H9 (cell line): ENCODE measurements around the gene NR3C2. TPM values are rescaled to one million over a fixed set of nuclear protein-coding genes. Genes with fewer than 3 reads are reported as not detected.

ENCODE experiments used
- DNase-seq: peaks from one replicate; pipeline ENCODE4 v3.0.0-alpha.2; 2017
- H2AFZ ChIP-seq: one replicate; pipeline ENCODE4 v1.6.1; 2013; ENCODE audit warnings: mild to moderate bottlenecking, low read length, control low read depth, moderate library complexity
- H2AK5ac ChIP-seq: 2 replicates; pipeline ENCODE4 v1.6.1; 2013; ENCODE audit warnings: low read length, control low read depth, mixed read lengths; ENCODE audit not compliant: insufficient read length
- H2BK120ac ChIP-seq: one replicate; pipeline ENCODE4 v1.6.1; 2013; ENCODE audit warnings: low read depth, mild to moderate bottlenecking, low read length, control low read depth, inconsistent platforms; ENCODE audit not compliant: poor library complexity, severe bottlenecking
- H2BK12ac ChIP-seq: 2 replicates; pipeline ENCODE4 v1.6.1; 2013; ENCODE audit warnings: low read length, control low read depth, mixed read lengths, low read depth; ENCODE audit not compliant: insufficient read length
- H2BK15ac ChIP-seq: 2 replicates; pipeline ENCODE4 v1.6.1; 2013; ENCODE audit warnings: low read depth, low read length, control low read depth
- H2BK20ac ChIP-seq: one replicate; pipeline ENCODE4 v1.6.1; 2013; ENCODE audit warnings: low read depth, mild to moderate bottlenecking, low read length, control low read depth, inconsistent platforms; ENCODE audit not compliant: poor library complexity, severe bottlenecking
- H2BK5ac ChIP-seq: 2 replicates; pipeline ENCODE4 v1.6.1; 2013; ENCODE audit warnings: low read length, control low read depth, mixed read lengths; ENCODE audit not compliant: insufficient read length
- H3K14ac ChIP-seq: 2 replicates; pipeline ENCODE4 v1.6.1; 2013; ENCODE audit warnings: low read length, control low read depth; ENCODE audit not compliant: insufficient read depth
- H3K18ac ChIP-seq: 2 replicates; pipeline ENCODE4 v1.6.1; 2013; ENCODE audit warnings: low read depth, mild to moderate bottlenecking, mixed read lengths, low read length, control low read depth; ENCODE audit not compliant: insufficient read length
- H3K23ac ChIP-seq: 2 replicates; pipeline ENCODE4 v1.6.1; 2013; ENCODE audit warnings: low read length, control low read depth, mixed read lengths, low read depth; ENCODE audit not compliant: insufficient read length
- H3K23me2 ChIP-seq: 2 replicates; pipeline ENCODE4 v1.6.1; 2013; ENCODE audit warnings: low read depth, mild to moderate bottlenecking, mixed read lengths, low read length, control low read depth; ENCODE audit not compliant: insufficient read length, poor library complexity, severe bottlenecking
- H3K27ac ChIP-seq: 2 replicates; pipeline ENCODE4 v1.5.1; 2013; ENCODE audit warnings: low read length, control low read depth, mixed read lengths, low read depth; ENCODE audit not compliant: insufficient read length
- H3K27me3 ChIP-seq: 2 replicates; pipeline ENCODE4 v1.6.1; 2013; ENCODE audit warnings: low read length, control low read depth, inconsistent platforms; ENCODE audit not compliant: insufficient read depth
- H3K4ac ChIP-seq: 2 replicates; pipeline ENCODE4 v1.6.1; 2013; ENCODE audit warnings: low read depth, mild to moderate bottlenecking, control low read depth, inconsistent platforms, low read length, moderate library complexity
- H3K4me1 ChIP-seq: 2 replicates; pipeline ENCODE4 v1.6.1; 2013; ENCODE audit warnings: low read length, control low read depth, inconsistent platforms; ENCODE audit not compliant: insufficient read depth
- H3K4me2 ChIP-seq: 2 replicates; pipeline ENCODE4 v1.6.1; 2013; ENCODE audit warnings: low read length, control low read depth, mixed read lengths; ENCODE audit not compliant: insufficient read length, insufficient read depth
- H3K56ac ChIP-seq: 2 replicates; pipeline ENCODE4 v1.6.1; 2013; ENCODE audit warnings: low read depth, mild to moderate bottlenecking, mixed read lengths, low read length, control low read depth; ENCODE audit not compliant: insufficient read length
- H3K79me1 ChIP-seq: 2 replicates; pipeline ENCODE4 v1.6.1; 2013; ENCODE audit warnings: low read depth, mild to moderate bottlenecking, moderate library complexity, low read length, control low read depth, inconsistent platforms; ENCODE audit not compliant: insufficient read depth, poor library complexity, severe bottlenecking
- H3K79me2 ChIP-seq: 2 replicates; pipeline ENCODE4 v1.6.1; 2013; ENCODE audit warnings: low read length, control low read depth, inconsistent platforms; ENCODE audit not compliant: insufficient read depth
- H3K9ac ChIP-seq: 2 replicates; pipeline ENCODE4 v1.6.1; 2013; ENCODE audit warnings: low read length, control low read depth, mixed read lengths; ENCODE audit not compliant: insufficient read length; ENCODE audit errors: extremely low read depth
- H3K9me3 ChIP-seq: one replicate; pipeline ENCODE4 v1.6.1; 2013; ENCODE audit warnings: low read depth, low read length, inconsistent platforms; ENCODE audit not compliant: control insufficient read depth
- H3T11ph ChIP-seq: one replicate; pipeline ENCODE4 v1.6.1; 2013; ENCODE audit warnings: mild to moderate bottlenecking, low read length, control low read depth, inconsistent platforms
- H4K20me1 ChIP-seq: one replicate; pipeline ENCODE4 v1.6.1; 2013; ENCODE audit not compliant: control insufficient read depth, insufficient read length, insufficient read depth
- H4K5ac ChIP-seq: 2 replicates; pipeline ENCODE4 v1.6.1; 2013; ENCODE audit warnings: low read depth, mild to moderate bottlenecking, mixed read lengths, low read length, control low read depth; ENCODE audit not compliant: insufficient read length
- H4K8ac ChIP-seq: replicated peaks from 2 replicates; pipeline ENCODE4 v1.6.1; 2013; ENCODE audit warnings: low read length, control low read depth, mixed read lengths, low read depth; ENCODE audit not compliant: insufficient read length
- H4K91ac ChIP-seq: 2 replicates; pipeline ENCODE4 v1.6.1; 2013; ENCODE audit warnings: low read depth, mild to moderate bottlenecking, moderate library complexity, mixed read lengths, low read length, control low read depth; ENCODE audit not compliant: insufficient read length
- H3K27ac Mint-ChIP-seq, 3 experiments: 2 replicates in 2 of 3; 3 replicates in 1 of 3; pipeline ENCODE4 v1.8.0; 2020 to 2021; ENCODE audit warnings: mixed read lengths in 3 of 3, mild to moderate bottlenecking in 1 of 3, moderate library complexity in 1 of 3
- H3K27me3 Mint-ChIP-seq: 2 replicates; pipeline ENCODE4 v1.8.0; 2021; ENCODE audit warnings: low read depth, mild to moderate bottlenecking, moderate library complexity, mixed read lengths
- H3K36me3 Mint-ChIP-seq, 3 experiments: 2 replicates in 2 of 3; 3 replicates in 1 of 3; pipeline ENCODE4 v1.8.0; 2020 to 2021; ENCODE audit warnings: low read depth in 3 of 3, mixed read lengths in 3 of 3; ENCODE audit not compliant: insufficient read depth in 1 of 3
- H3K4me1 Mint-ChIP-seq, 2 experiments: 2 replicates each; pipeline ENCODE4 v1.8.0; 2020; ENCODE audit warnings: mixed read lengths in 2 of 2
- H3K4me3 Mint-ChIP-seq, 2 experiments: 2 replicates in 1 of 2; 3 replicates in 1 of 2; pipeline ENCODE4 v1.8.0; 2020 to 2021; ENCODE audit warnings: mild to moderate bottlenecking in 2 of 2, mixed read lengths in 2 of 2, moderate library complexity in 1 of 2
- H3K9me3 Mint-ChIP-seq, 2 experiments: 2 replicates in 1 of 2; 3 replicates in 1 of 2; pipeline ENCODE4 v1.8.0; 2020; ENCODE audit warnings: mild to moderate bottlenecking in 2 of 2, mixed read lengths in 2 of 2, moderate library complexity in 1 of 2
- WGBS: extraction: QIAGEN DNeasy Blood & Tissue Kit; methylation state at CpG from one replicate; pipeline ENCODE4 v1.1.7; 2013; ENCODE audit warnings: missing lambda C conversion rate, low lambda C conversion rate, mixed read lengths; ENCODE audit not compliant: insufficient read length; ENCODE audit errors: extremely low coverage; 5-methylcytosine and 5-hydroxymethylcytosine counted together
- total RNA-seq: library from RNA; stranded (reverse); gene quantifications from 2 replicates; pipeline ENCODE4 v1.2.1, GENCODE V29; 2021
- TF ChIP-seq, protein P1 (sequence below): fragments of 200-600 bp; sonication (generic); conservative IDR thresholded peaks from 3 replicates; pipeline ENCODE4 v1.8.0; 2021; ENCODE audit warnings: antibody characterized with exemption, mild to moderate bottlenecking

The NR3C2 gene
- total RNA-seq, 1 experiment from 2014 or later, result 1.4 TPM

DNA sequence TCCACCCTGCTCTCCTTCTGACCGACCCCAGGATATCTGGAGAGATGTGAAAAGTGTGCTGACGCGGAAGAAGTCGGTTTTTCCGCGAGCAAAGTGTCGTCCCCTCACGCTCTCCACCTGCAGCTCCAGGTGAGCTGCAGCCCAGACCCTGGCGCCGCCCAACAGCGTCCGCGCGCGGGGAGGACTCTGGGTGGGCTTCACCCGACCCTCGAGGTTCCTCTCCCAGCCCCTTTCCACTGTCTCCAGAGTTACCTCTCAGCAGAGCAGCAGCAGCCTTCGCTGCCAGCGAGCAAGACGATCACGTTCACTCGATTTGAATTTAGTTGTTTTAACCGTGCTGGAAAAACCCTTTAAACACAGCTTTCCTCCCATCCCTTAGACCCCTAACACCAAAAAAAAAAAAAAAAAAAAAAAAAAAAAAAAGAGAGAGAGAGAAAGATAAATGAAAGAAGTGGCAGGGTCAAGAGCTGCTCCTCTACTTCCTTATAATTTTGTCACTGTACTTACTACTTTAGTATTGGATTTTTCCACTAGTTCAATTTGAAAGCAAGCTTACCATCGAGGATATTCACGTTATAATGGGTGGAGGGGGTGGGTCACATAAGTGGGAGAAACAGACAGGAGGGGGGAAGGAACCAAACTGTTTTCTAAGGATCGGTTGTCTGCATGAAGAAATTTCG lies 758 bp upstream of the NR3C2 start:
- H4K20me1 ChIP-seq, result no peaks in the 10 kb centered on the region
- no peak overlapping the region for H2BK12ac ChIP-seq
- H3K9ac ChIP-seq, result peak overlapping the region; percentile 31
- TF ChIP-seq, protein P1, sequence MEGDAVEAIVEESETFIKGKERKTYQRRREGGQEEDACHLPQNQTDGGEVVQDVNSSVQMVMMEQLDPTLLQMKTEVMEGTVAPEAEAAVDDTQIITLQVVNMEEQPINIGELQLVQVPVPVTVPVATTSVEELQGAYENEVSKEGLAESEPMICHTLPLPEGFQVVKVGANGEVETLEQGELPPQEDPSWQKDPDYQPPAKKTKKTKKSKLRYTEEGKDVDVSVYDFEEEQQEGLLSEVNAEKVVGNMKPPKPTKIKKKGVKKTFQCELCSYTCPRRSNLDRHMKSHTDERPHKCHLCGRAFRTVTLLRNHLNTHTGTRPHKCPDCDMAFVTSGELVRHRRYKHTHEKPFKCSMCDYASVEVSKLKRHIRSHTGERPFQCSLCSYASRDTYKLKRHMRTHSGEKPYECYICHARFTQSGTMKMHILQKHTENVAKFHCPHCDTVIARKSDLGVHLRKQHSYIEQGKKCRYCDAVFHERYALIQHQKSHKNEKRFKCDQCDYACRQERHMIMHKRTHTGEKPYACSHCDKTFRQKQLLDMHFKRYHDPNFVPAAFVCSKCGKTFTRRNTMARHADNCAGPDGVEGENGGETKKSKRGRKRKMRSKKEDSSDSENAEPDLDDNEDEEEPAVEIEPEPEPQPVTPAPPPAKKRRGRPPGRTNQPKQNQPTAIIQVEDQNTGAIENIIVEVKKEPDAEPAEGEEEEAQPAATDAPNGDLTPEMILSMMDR, result no peak
- no peak overlapping the region for H2BK120ac ChIP-seq
- H3K9me3 ChIP-seq, result no peaks in the 10 kb centered on the region
- no peaks in the 10 kb centered on the region for H3K79me2 ChIP-seq
- H2AFZ ChIP-seq, result no peak overlapping the region
- H3K23me2 ChIP-seq, result peaks cover 31% of the 10 kb centered on the region
- H3K79me1 ChIP-seq, result no peaks in the 10 kb centered on the region
- no peak overlapping the region for H2AK5ac ChIP-seq
- no peak overlapping the region for H3K4ac ChIP-seq
- H3K27me3 ChIP-seq, result peaks cover 10% of the 10 kb centered on the region; the same call in 1 of the 2 replicates
- H3K27me3 Mint-ChIP-seq, result peaks cover 64% of the 10 kb centered on the region
- H3K9me3 Mint-ChIP-seq, result no peaks in the 10 kb centered on the region; a peak in 1 of 5 replicates
- H3K27ac ChIP-seq, result no peak overlapping the region
- H3K27ac Mint-ChIP-seq, result no peak overlapping the region
- no peak overlapping the region for H3K18ac ChIP-seq
- H3K4me1 ChIP-seq, result peaks cover 2% of the 10 kb centered on the region; the same call in 1 of the 2 replicates
- peak overlapping the region; percentile 89 to 96 for H3K4me3 Mint-ChIP-seq
- no peak overlapping the region for H2BK20ac ChIP-seq
- H3K14ac ChIP-seq, result peak overlapping the region; percentile 17; the same call in 1 of the 2 replicates
- H3K36me3 Mint-ChIP-seq, result no peaks in the 10 kb centered on the region; a peak in 1 of 7 replicates
- peak overlapping the region; percentile 92 for H3K4me2 ChIP-seq
- H3K4me1 Mint-ChIP-seq, result peaks cover 26 to 33% of the 10 kb centered on the region in 2 experiments
- no peak overlapping the region for H4K8ac ChIP-seq
- no peak overlapping the region for H3T11ph ChIP-seq
- no peak for DNase-seq
- no peak overlapping the region for H3K23ac ChIP-seq
- no CpG with 5 or more reads among the region's 27 CpGs for WGBS
- H2BK5ac ChIP-seq, result no peak overlapping the region
- no peak overlapping the region for H4K5ac ChIP-seq
- H2BK15ac ChIP-seq, result no peak overlapping the region
- H3K56ac ChIP-seq, result no peak overlapping the region
- no peak overlapping the region for H4K91ac ChIP-seq
